Omental fat pad (tissue), 4 donors: ENCODE measurements around the gene ZNF878. TPM values are rescaled to one million over a fixed set of nuclear protein-coding genes. Genes with fewer than 3 reads are reported as not detected.
"Not testable (repeated sequence)": the region's sequence is repeated elsewhere in the genome, so short reads cannot be mapped to it uniquely, and the experiment has no call there.

ENCODE experiments used
- ATAC-seq: fragments of 150-250 bp; one replicate; pipeline ENCODE4 v1.9.1; 2016; ENCODE audit warnings: mild to moderate bottlenecking, moderate library complexity; ENCODE audit not compliant: low FRiP score
- DNase-seq: peaks from one replicate; pipeline ENCODE4 v3.0.0-alpha.2; 2019; ENCODE audit warnings: low spot score
- CTCF ChIP-seq, 3 donors: fragments of 450-650 bp; IDR thresholded peaks; one replicate each; pipeline ENCODE4 v1.5.1; 2016 to 2017; ENCODE audit warnings: antibody characterized with exemption in 3 of 3, mild to moderate bottlenecking in 3 of 3, moderate library complexity in 2 of 3
- total RNA-seq, 4 donors: library from RNA; depleted of rRNA; stranded (reverse); fragments of >200 nt; gene quantifications; one replicate each; pipeline ENCODE4 v1.1.0, GENCODE V29; 2016

The ZNF878 gene
- total RNA-seq, 4 donors from 2014 or later, result 0.19 to 2.4 (median 1.9) TPM; not detected in 1

- TF ChIP-seq CTCF (IDR thresholded peaks at IDR 0.05), result peak in 1 of 3 donors; percentile 9
- ATAC-seq (no peak), DNase-seq (no peak)
Measured at GRCh38 chr19:12090807-12091206, 38.0 kb upstream of the ZNF878 start.

GRCh38 chr19:12085074-12085818 lies 32.5 kb upstream of the ZNF878 start:
- no peak for ATAC-seq
- TF ChIP-seq CTCF (IDR thresholded peaks at IDR 0.05), result no peak
- DNase-seq, result no peak

GRCh38 chr19:12083336-12083735 lies 30.6 kb upstream of the ZNF878 start:
- DNase-seq, ATAC-seq: not testable (repeated sequence)

GRCh38 chr19:12077375-12077774 lies 24.6 kb upstream of the ZNF878 start:
- DNase-seq (no peak), ATAC-seq (no peak)
- TF ChIP-seq CTCF (IDR thresholded peaks at IDR 0.05), result no peak

GRCh38 chr19:12076331-12076730 lies 23.6 kb upstream of the ZNF878 start:
- not testable (repeated sequence) for ATAC-seq, DNase-seq

- ATAC-seq, result no peak
- TF ChIP-seq CTCF (IDR thresholded peaks at IDR 0.05), result no peak
- DNase-seq, result no peak
Measured at GRCh38 chr19:12075538-12076139, 22.9 kb upstream of the ZNF878 start.

- DNase-seq (peak; percentile 97), ATAC-seq (peak; percentile 96)
- TF ChIP-seq CTCF (IDR thresholded peaks at IDR 0.05), result no peak
Measured at GRCh38 chr19:12064590-12065538, 12.1 kb upstream of the ZNF878 start, which contains the start of gene ZNF844. ZNF844 (plus strand) TSS chr19:12064731; CDS start chr19:12064874, 143 bp downstream.
